Inferior parietal cortex (tissue), 1 donor: ENCODE results near the gene NONO.
"Not testable (repeated sequence)": the region's sequence is repeated elsewhere in the genome, so short reads cannot be mapped to it uniquely, and the experiment has no call there.

Experiments
- DNase-seq: peaks from one replicate; pipeline ENCODE4 v3.0.0-alpha.2; 2016; ENCODE audit errors: extremely low spot score

The NONO gene

DNA sequence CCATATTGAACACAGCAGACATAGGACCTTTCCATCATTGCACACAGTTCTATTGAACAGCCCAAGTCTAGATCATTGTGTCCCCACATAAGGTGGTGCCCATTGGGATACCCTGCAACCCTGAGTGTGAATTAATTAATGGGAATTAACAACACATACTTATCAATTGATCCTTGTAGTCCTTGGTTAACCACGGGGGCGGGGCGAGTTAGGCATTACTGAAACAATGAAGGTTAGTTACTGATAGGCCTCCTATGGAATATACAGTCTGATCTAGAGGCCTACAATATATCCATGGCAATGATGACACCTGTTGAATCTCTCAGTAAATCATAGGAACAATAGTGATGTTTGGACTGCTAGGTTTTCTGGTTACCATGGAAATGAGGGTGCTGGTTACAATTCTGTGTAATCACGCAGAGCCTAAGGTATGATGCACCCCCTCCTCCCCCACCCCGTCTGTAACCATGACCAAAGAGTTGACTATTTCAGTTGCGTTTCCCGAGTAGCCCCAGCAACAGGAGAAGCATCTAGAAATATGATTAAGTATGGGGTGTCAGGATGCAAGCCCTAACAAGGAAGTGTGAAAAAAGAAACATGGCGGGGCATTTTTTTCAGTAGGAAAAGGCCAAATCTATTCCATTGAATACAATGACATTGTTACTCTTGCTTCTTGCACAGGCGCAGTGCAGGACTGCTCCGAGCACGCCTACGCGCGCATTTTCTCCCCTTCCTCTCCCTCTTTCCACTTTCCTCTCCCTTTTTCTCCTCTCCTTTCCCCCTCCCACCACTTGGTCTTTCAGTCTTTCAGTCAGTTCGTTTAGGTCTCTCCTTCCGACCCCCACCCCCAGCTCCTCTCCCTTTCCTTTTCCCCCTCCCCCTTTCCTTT lies 677 bp upstream of the NONO start:
- no peak for DNase-seq

- no peak for DNase-seq
Measured at GRCh38 chrX:71285929-71286328, 2.5 kb downstream of the NONO start.

- DNase-seq = no peak
Measured at GRCh38 chrX:71291381-71291780, 7.9 kb downstream of the NONO start.

DNA sequence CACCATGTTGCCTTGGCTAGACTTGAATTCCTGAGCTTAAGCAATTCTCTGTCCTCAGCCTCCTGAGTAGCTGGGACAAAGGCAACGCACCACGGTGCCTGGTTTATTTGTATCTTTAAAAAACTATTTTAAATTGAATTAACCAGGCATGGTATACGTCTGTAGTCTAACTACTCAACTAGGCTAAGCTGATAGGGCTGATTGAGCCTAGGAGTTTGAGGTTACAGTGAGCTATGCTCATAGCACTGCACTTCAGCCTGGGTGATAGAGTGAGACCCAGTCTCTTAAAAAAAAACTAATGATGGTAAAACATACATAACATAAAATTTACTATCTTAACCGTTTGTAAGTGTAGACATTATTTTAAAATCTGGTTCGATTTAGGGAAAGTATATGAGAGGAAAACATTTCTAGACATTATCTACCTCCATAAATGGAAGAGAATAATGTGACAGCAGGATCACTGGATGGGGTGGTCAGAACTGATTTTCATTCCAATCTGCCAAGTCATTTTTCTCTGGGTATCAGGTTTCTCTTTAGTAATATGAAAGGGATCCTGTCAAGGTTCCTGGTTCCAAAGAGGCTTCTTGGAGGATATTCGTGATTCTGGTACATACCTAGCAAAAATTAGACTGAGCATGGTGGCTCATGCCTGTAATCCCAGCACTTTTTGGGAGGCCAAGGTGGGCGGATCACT lies 9.4 kb downstream of the NONO start:
- DNase-seq = no peak

DNA sequence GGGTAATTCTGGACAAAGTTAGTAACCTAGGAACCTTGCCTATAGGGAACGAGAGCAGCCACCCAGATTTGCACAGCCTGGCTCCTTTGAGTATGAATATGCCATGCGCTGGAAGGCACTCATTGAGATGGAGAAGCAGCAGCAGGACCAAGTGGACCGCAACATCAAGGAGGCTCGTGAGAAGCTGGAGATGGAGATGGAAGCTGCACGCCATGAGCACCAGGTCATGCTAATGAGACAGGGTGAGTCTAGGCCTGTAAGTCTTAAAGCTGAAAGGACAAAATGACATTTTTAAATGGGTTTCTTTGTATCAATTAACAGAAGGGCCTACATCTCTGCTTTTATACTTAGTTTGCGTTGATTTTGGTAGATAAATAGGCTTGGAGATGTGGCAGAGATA lies 13.4 kb downstream of the NONO start:
- no peak for DNase-seq

GRCh38 chrX:71298119-71298518 lies 14.7 kb downstream of the NONO start:
- no peak for DNase-seq

GRCh38 chrX:71300064-71300463 lies 16.6 kb downstream of the NONO start:
- not testable (repeated sequence) for DNase-seq

GRCh38 chrX:71300495-71300894 lies 17.1 kb downstream of the NONO start:
- not testable (repeated sequence) for DNase-seq

GRCh38 chrX:71301195-71301924 lies 17.9 kb downstream of the NONO start, which contains the start of gene ITGB1BP2:
Gene ITGB1BP2 (plus strand): TSS chrX:71301750. CDS start chrX:71301807, 57 bp downstream.
- DNase-seq = no peak

GRCh38 chrX:71302461-71303213 lies 19.2 kb downstream of the NONO start:
- no peak for DNase-seq

GRCh38 chrX:71304561-71304960 lies 21.1 kb downstream of the NONO start:
- DNase-seq = no peak

DNA sequence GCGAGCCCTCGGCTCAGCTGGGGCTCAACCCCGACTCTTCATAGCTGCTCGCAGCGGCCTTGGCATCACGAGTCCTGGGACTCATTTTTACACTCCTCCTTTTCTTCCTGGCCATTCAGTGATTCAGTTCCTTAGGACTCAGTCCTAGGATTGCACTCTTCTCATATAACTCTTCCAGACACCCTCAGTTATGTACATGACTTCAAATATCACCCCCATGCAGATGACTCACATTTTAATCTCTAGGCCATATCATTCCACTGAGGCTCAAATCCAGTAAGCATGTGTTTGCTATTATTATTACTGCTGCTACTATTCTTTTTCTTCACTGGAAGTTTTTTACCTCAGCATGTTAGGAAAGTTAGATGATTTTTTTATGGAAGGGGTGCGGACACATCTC lies 32.5 kb downstream of the NONO start:
- no peak for DNase-seq

DNA sequence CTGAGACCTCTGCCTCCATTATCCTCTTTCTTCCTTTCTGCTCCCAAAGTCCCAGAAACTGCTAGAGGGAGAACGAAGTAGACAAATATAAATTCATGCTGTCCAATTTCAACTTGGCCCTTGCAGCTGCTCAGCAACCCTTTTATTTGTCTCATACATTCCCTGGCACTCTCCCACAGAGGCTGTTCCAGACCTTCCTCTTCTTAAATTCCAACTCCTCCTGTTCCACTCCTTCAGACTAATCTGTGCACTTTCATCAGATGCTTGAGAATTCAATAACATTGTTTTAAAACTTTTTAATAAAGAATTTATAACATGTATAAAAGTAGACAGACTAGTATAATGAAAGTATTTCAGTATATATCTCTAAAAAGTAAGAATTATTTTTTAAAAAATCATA lies 33.5 kb downstream of the NONO start:
- DNase-seq = not testable (repeated sequence)

DNA sequence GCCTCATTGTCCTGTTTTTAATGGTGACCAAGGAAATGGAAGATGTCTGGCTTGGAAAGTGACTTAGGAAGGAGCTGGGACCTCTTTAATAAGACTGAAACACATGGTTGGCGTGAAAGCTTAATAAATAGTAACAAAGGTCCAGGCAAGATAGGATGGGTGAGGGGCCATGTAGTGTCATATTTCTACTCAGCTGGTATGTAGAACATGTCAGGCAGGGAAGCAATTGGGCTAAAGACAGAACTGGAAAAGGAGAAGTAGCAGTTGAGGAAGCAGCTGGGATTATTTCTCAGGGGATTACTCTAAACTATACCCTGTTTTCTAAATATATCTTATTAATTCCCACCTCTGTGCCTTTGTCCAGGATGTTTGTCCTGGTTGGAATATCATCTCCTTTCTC lies 36.7 kb downstream of the NONO start:
- DNase-seq = no peak

- no peak for DNase-seq
Measured at GRCh38 chrX:71321731-71322130, 38.3 kb downstream of the NONO start.

DNA sequence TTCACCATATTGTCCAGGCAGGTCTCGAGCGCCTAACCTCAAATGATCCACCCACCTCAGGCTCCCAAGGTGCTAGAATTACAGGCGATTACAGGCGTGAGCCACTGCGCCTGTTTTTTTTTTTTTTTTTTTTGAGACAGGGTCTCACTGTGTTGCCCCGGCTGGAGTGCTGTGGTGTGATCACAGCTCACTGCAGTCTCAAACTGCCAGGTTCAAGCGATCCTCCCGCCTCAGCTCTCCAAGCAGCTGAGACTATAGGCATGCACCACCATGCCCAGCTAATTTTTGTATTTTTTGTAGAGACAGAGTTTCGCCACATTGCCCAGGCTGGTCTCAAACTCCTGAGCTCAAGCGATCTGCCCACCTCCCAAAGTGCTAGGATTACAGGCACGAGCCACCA lies 41.0 kb downstream of the NONO start:
- DNase-seq = not testable (repeated sequence)

DNA sequence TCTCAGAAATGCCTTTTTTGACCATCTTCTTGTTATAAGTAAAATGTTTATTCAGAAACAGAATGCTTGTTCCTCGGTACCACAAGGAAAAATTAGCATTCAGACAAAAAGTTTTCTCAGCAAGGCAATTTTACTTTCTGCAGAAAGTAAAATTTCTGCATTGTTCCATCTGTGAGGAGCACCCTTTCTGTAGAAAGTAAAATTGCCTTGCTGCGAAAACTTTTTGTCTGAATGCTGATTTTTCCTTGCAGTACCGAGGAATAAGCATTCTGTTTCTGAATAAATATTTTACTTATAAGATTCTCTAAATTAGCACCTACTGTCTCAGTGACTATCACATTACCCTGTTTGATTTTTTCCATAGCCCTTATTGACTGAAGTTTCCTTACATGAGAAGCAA lies 43.0 kb downstream of the NONO start:
- DNase-seq = no peak

DNA sequence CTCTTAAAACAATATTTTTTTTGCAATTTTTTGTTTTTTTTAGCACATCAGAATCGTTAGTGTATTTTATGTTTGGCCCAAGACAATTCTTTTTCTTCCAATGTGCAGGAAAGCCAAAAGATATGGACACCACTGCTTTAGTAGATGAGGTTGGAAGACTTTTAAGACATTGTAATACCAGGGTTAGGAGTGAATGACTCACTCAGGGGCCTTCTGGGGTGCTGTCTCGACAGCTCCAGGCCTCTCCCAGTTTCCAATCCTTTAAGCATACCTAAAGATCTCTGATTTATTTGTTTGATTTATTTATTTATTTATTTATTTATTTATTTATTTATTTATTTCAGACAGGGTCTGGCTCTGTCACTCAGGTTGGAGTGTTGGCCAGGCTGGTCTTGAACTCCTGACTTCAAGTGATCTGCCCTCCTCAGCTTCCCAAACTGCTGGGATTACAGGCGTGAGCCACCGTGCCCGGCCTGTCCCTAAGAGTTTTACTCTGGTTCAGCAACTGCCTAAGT lies 65.8 kb downstream of the NONO start:
- not testable (repeated sequence) for DNase-seq

GRCh38 chrX:71349867-71350266 lies 66.4 kb downstream of the NONO start:
- not testable (repeated sequence) for DNase-seq
